ENCODE results near the gene PRRG1.
"Not testable (repeated sequence)": the region's sequence is repeated elsewhere in the genome, so short reads cannot be mapped to it uniquely, and the experiment has no call there.

The PRRG1 gene

GRCh38 chrX:37349221-37350033, at the start of gene PRRG1:
PRRG1 (plus strand) TSS chrX:37349364; CDS start chrX:37406250, 56,886 bp downstream.
- DNase-seq (ENCODE audit: low spot score) = peak; percentile 87

GRCh38 chrX:37302569-37302968, 46.6 kb upstream of the PRRG1 start:
- no peak for DNase-seq (ENCODE audit: low spot score)

- DNase-seq (ENCODE audit: low spot score) = not testable (repeated sequence)
These were observed 43.9 kb upstream of the PRRG1 start for GRCh38 chrX:37305238-37305637.

- DNase-seq (ENCODE audit: low spot score) = no peak
These were observed 34.6 kb upstream of the PRRG1 start for GRCh38 chrX:37314531-37314930.

GRCh38 chrX:37315511-37316248, 33.5 kb upstream of the PRRG1 start:
- no peak for DNase-seq (ENCODE audit: low spot score)

- DNase-seq (ENCODE audit: low spot score) = no peak
These were observed 28.5 kb upstream of the PRRG1 start for GRCh38 chrX:37320541-37321203.

- DNase-seq (ENCODE audit: low spot score) = no peak
These were observed 18.5 kb upstream of the PRRG1 start for GRCh38 chrX:37330642-37331041.

GRCh38 chrX:37331546-37331945, 17.6 kb upstream of the PRRG1 start:
- DNase-seq (ENCODE audit: low spot score) = peak; percentile 64

- no peak for DNase-seq (ENCODE audit: low spot score)
These were observed 17.1 kb upstream of the PRRG1 start for GRCh38 chrX:37332055-37332454.

GRCh38 chrX:37332987-37333658, 16.0 kb upstream of the PRRG1 start:
- no peak for DNase-seq (ENCODE audit: low spot score)

GRCh38 chrX:37347420-37347819, 1.7 kb upstream of the PRRG1 start:
- no peak for DNase-seq (ENCODE audit: low spot score)

GRCh38 chrX:37348231-37348970, 763 bp upstream of the PRRG1 start:
- peak; percentile 40 for DNase-seq (ENCODE audit: low spot score)

- no peak for DNase-seq (ENCODE audit: low spot score)
These were observed 268 bp upstream of the PRRG1 start for GRCh38 chrX:37348971-37349220.

GRCh38 chrX:37350034-37350365, 836 bp downstream of the PRRG1 start:
- no peak for DNase-seq (ENCODE audit: low spot score)

- no peak for DNase-seq (ENCODE audit: low spot score)
These were observed 4.5 kb downstream of the PRRG1 start for GRCh38 chrX:37353646-37354045.

GRCh38 chrX:37357436-37357835, 8.3 kb downstream of the PRRG1 start:
- DNase-seq (ENCODE audit: low spot score) = no peak

- no peak for DNase-seq (ENCODE audit: low spot score)
These were observed 12.4 kb downstream of the PRRG1 start for GRCh38 chrX:37361596-37361995.

- no peak for DNase-seq (ENCODE audit: low spot score)
These were observed 15.5 kb downstream of the PRRG1 start for GRCh38 chrX:37364666-37365065.

GRCh38 chrX:37367946-37368345, 18.8 kb downstream of the PRRG1 start:
- no peak for DNase-seq (ENCODE audit: low spot score)

GRCh38 chrX:37370499-37371141, 21.5 kb downstream of the PRRG1 start:
- no peak for DNase-seq (ENCODE audit: low spot score)

- no peak for DNase-seq (ENCODE audit: low spot score)
These were observed 22.4 kb downstream of the PRRG1 start for GRCh38 chrX:37371578-37371991.
